HepG2 (cell line): ENCODE results near the gene DCAKD. TPM values are rescaled to one million over a fixed set of nuclear protein-coding genes. Genes with fewer than 3 reads are reported as not detected.

Experiments used
- AGO2 ChIP-seq: fragments of 200-400 bp; formaldehyde crosslinking; optimal IDR thresholded peaks from 2 replicates; pipeline ENCODE3; 2017; ENCODE audit warnings: mild to moderate bottlenecking, low read depth, low read length, moderate library complexity
- CEBPZ ChIP-seq: IDR thresholded peaks from 2 replicates; pipeline ENCODE4 v1.6.1; 2012; ENCODE audit warnings: low read length, improper control_type of control experiment
- FOXP1 ChIP-seq, 2 experiments: fragments of 450-650 bp in 1 of 2; IDR thresholded peaks; 2 replicates each; pipeline ENCODE4 v1.6.1; 2017 to 2018; ENCODE audit warnings: antibody characterized with exemption in 1 of 2
- HNRNPH1 ChIP-seq: fragments of 200-400 bp; formaldehyde crosslinking; optimal IDR thresholded peaks from 2 replicates; pipeline ENCODE3; 2017; ENCODE audit warnings: mild to moderate bottlenecking, low read depth, low read length
- MAFK ChIP-seq, 2 experiments: IDR thresholded peaks in 1 of 2; conservative IDR thresholded peaks in 1 of 2; 2 replicates each; pipeline ENCODE4 v1.6.1; 2011; ENCODE audit warnings: improper control_type of control experiment in 2 of 2, low read length in 2 of 2
- NKX3-1 ChIP-seq: sonication (generic); formaldehyde crosslinking; IDR thresholded peaks from 2 replicates; pipeline ENCODE4 v1.5.0; 2020; ENCODE audit warnings: missing genetic modification reagents
- STAT6 ChIP-seq: sonication (generic); formaldehyde crosslinking; IDR thresholded peaks from 2 replicates; pipeline ENCODE4 v1.4.0; 2020; ENCODE audit warnings: missing genetic modification reagents, mild to moderate bottlenecking, borderline replicate concordance
- TBL1XR1 ChIP-seq: fragments of 150-350 bp; IDR thresholded peaks from 2 replicates; pipeline ENCODE4 v1.6.1; 2014; ENCODE audit warnings: borderline replicate concordance, low read length; ENCODE audit not compliant: partially characterized antibody
- TERF1 ChIP-seq: sonication (generic); formaldehyde crosslinking; IDR thresholded peaks from 2 replicates; pipeline ENCODE4 v1.8.0; 2022; ENCODE audit warnings: mild to moderate bottlenecking, missing genetic modification reagents, moderate library complexity
- THAP7 ChIP-seq: sonication (generic); formaldehyde crosslinking; IDR thresholded peaks from 2 replicates; pipeline ENCODE4 v1.8.1; 2023; ENCODE audit warnings: mild to moderate bottlenecking, missing genetic modification reagents
- ZFP37 ChIP-seq: sonication (generic); formaldehyde crosslinking; IDR thresholded peaks from 2 replicates; pipeline ENCODE4 v1.4.0; 2020; ENCODE audit warnings: missing genetic modification reagents, borderline replicate concordance
- ZMAT3 ChIP-seq: sonication (generic); formaldehyde crosslinking; conservative IDR thresholded peaks from 2 replicates; pipeline ENCODE4 v1.7.0; 2021; ENCODE audit warnings: missing genetic modification reagents
- ZNF121 ChIP-seq: sonication (generic); formaldehyde crosslinking; IDR thresholded peaks from 2 replicates; pipeline ENCODE4 v1.5.0; 2020; ENCODE audit warnings: mild to moderate bottlenecking, missing genetic modification reagents
- ZNF549 ChIP-seq: sonication (generic); formaldehyde crosslinking; IDR thresholded peaks from 2 replicates; pipeline ENCODE4 v1.5.0; 2020; ENCODE audit warnings: missing genetic modification reagents
- ZNF570 ChIP-seq: sonication (generic); formaldehyde crosslinking; IDR thresholded peaks from 2 replicates; pipeline ENCODE4 v1.4.0; 2020; ENCODE audit warnings: mild to moderate bottlenecking, missing genetic modification reagents, borderline replicate concordance
- ZNF598 ChIP-seq: sonication (generic); formaldehyde crosslinking; IDR thresholded peaks from 2 replicates; pipeline ENCODE4 v1.5.1; 2020; ENCODE audit warnings: mild to moderate bottlenecking, missing genetic modification reagents, borderline replicate concordance
- ZNF670 ChIP-seq: sonication (generic); formaldehyde crosslinking; IDR thresholded peaks from 2 replicates; pipeline ENCODE4 v1.8.0; 2022; ENCODE audit warnings: mild to moderate bottlenecking, missing genetic modification reagents, borderline replicate concordance
- ZNF841 ChIP-seq: sonication (generic); formaldehyde crosslinking; IDR thresholded peaks from 2 replicates; pipeline ENCODE4 v1.8.1; 2023; ENCODE audit warnings: missing genetic modification reagents, borderline replicate concordance
- ZNF850 ChIP-seq: sonication (generic); formaldehyde crosslinking; conservative IDR thresholded peaks from 2 replicates; pipeline ENCODE4 v1.9.0; 2021; ENCODE audit warnings: mild to moderate bottlenecking, missing genetic modification reagents
- ZSCAN22 ChIP-seq: sonication (generic); formaldehyde crosslinking; IDR thresholded peaks from 2 replicates; pipeline ENCODE4 v1.4.0; 2020; ENCODE audit warnings: mild to moderate bottlenecking, missing genetic modification reagents
- polyA plus RNA-seq, 8 experiments: library from polyadenylated mRNA; depleted of rRNA in 3 of 8; stranded (reverse) in 7 of 8; unstranded in 1 of 8; fragments of >200 nt; fragmentation: Illumina TruSeq in 4 of 8; extraction: Trizol in 4 of 8; gene quantifications; 2 replicates each; pipeline versions ENCODE4 v1.2.1 to v1.2.3, GENCODE V29; 2011 to 2016; ENCODE audit warnings: low read depth in 4 of 8, missing spikeins in 1 of 8, mixed read lengths in 1 of 8; ENCODE audit not compliant: insufficient read depth in 1 of 8
- total RNA-seq, 5 experiments: library from RNA; depleted of rRNA; stranded (reverse); fragments of >200 nt; fragmentation: Illumina TruSeq; extraction: Trizol; gene quantifications; 2 replicates each; pipeline ENCODE4 v1.2.3, GENCODE V29; 2016; ENCODE audit warnings: low read depth in 1 of 5
- TF ChIP-seq, protein P1 (sequence below): sonication (generic); formaldehyde crosslinking; IDR thresholded peaks from 2 replicates; pipeline ENCODE4 v1.5.0; 2020; ENCODE audit warnings: mild to moderate bottlenecking, low read depth, missing genetic modification reagents, borderline replicate concordance

The DCAKD gene
- total and polyA plus RNA-seq, 2 of the 13 experiments (the other 11 are each of a cell fraction or from before 2014, with no cell fraction given): 25.9 to 29.2 TPM

- TF ChIP-seq ZNF121 (CRISPR knock-in tag): no peak; the same call in 1 of the 2 replicates
- no peak for TF ChIP-seq THAP7 (CRISPR knock-in tag)
- no peak for TF ChIP-seq NKX3-1 (CRISPR knock-in tag)
- TF ChIP-seq AGO2: no peak
- TF ChIP-seq ZNF850 (CRISPR knock-in tag): no peak
- no peak for TF ChIP-seq TERF1
- no peak for TF ChIP-seq STAT6
- no peak for TF ChIP-seq ZFP37 (CRISPR knock-in tag)
- TF ChIP-seq MAFK (conservative IDR thresholded peaks at IDR 0.05 in 1 of 2, IDR thresholded peaks at IDR 0.05 in 1 of 2; ENCODE audit: low read length in 2 of 2): no peak
- TF ChIP-seq TBL1XR1: no peak
- no peak for TF ChIP-seq HNRNPH1
- TF ChIP-seq ZMAT3: no peak
- TF ChIP-seq, protein P1, sequence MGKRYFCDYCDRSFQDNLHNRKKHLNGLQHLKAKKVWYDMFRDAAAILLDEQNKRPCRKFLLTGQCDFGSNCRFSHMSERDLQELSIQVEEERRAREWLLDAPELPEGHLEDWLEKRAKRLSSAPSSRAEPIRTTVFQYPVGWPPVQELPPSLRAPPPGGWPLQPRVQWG: no peak
- TF ChIP-seq CEBPZ: no peak
- no peak for TF ChIP-seq ZNF670
- no peak for TF ChIP-seq FOXP1 (IDR thresholded peaks at IDR 0.05)
- TF ChIP-seq FOXP1 (CRISPR knock-in tag; IDR thresholded peaks at IDR 0.05): no peak
- no peak for TF ChIP-seq ZNF841 (CRISPR knock-in tag)
- peak; percentile 81 for TF ChIP-seq ZSCAN22 (CRISPR knock-in tag)
- TF ChIP-seq ZNF549 (CRISPR knock-in tag): no peak
- TF ChIP-seq ZNF570 (CRISPR knock-in tag): no peak
- no peak for TF ChIP-seq ZNF598 (CRISPR knock-in tag)
Observed at GRCh38 chr17:45018848-45019711, 32.4 kb downstream of the DCAKD start (continued).
